Ammon's horn (tissue), 1 donor: ENCODE measurements around the gene MTG2.
"Not testable (repeated sequence)": the region's sequence is repeated elsewhere in the genome, so short reads cannot be mapped to it uniquely, and the experiment has no call there.

Experiments
- DNase-seq: peaks from one replicate; pipeline ENCODE4 v3.0.0-alpha.2; 2016; ENCODE audit warnings: low spot score

MTG2 gene

DNA sequence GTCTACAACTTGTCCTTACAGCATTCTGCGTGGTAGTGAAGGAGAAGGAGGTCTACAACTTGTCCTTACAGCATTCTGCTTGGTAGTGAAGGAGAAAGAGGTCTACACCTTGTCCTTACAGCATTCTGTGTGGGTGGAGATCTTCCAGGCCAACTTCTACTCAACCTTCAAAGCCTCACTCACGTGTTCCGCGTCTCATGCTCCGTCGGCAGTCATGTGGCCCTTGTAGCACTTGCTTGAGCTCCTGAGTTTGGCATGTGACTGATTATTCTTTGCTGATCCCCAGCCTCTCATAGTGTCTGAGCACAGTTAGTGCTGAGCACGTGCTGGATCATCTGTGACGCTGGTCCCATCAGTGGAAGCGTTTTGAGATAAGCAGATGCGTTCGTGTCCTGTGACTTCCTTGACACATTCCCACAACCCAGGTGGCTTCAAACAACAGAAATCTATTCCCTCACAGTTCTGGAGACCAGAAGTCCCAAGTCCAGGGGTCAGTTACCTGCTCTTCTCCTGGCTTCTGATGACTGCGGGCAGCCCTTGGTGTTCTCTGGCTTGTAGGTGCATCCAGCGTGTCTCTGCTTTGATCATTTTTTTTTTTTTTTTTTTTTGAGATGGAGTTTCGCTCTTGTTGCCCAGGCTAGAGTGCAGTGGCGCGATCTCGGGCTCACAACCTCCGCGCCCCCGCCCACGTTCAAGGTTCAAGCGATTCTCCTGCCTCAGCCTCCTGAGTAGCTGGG, 36.6 kb upstream of the MTG2 start:
- DNase-seq = no peak

DNA sequence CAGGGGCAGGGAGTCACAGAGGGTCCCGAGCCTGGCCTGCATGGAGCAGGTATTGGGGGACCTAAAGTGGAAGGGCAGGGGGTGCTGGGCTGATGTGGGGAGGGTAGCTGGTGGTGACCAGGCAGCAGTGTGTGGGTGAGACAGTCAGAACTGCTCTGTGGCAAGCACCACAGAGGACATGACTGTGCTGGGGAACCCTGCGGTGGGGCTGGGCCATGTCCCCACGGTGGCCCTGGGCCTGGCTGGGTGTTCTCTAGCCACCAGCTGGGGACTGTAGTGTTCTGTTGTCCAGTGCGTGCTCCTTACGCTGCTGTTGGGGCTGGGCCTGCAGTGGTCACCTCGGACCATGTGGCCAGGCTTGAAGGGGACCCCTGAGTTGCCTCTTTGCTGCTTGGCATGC, 35.7 kb upstream of the MTG2 start:
- DNase-seq = no peak

DNA sequence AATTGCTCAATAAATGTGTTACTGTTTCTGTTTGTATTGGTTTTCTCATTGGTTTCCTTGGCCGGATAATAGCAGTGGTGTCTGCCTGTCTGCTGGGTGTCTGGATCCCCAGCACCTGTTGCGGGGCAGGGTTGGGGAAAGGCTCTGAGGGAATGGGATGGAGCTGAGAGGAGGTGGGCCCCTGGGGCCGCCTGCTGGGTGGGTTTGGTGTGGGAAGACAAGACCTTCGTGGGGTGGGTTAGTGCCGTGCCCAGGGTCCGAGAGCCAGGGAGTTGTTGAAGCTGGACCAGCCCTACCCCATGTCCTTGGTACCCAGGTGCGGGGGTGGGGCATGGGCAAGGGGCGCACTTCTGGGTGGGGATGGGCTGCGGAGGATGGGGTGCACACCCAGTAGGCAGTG, 35.3 kb upstream of the MTG2 start:
- DNase-seq = no peak

DNA sequence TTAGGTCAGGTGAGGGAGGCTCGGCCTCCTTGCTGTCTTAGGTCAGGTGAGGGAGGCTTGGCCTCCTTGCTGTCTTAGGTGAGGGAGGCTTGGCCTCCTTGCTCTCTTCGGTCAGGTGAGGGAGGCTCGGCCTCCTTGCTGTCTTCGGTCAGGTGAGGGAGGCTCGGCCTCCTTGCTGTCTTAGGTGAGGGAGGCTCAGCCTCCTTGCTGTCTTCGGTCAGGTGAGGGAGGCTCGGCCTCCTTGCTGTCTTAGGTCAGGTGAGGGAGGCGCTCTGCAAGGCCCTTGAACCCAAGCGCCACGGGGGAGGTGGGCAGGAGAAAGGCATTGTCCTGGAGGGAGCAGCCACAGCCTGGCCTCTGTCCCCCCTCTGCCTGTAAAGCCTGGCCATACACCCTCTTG, 34.4 kb upstream of the MTG2 start:
- DNase-seq = not testable (repeated sequence)

DNA sequence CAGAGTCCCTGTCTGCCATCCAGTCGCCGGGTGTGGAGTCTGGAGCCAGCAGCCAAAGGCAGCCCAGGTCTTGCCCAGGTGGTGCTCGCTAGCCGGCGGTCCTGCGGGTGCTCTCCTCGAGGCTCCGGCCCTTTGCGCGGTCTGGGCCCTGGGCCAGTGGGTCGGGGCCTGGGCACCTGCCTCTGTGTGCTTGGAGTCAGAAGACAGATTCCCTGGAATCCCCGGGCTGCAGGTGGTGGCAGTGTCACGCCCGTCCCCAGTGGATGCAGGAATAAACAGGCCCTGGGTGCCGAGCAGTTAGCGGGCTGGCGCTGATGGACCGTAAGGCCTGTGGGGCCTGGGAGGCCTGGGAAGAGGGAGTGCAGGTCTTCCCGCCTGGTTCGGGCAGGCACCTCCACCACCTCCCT, 33.9 kb upstream of the MTG2 start:
- DNase-seq = no peak

DNA sequence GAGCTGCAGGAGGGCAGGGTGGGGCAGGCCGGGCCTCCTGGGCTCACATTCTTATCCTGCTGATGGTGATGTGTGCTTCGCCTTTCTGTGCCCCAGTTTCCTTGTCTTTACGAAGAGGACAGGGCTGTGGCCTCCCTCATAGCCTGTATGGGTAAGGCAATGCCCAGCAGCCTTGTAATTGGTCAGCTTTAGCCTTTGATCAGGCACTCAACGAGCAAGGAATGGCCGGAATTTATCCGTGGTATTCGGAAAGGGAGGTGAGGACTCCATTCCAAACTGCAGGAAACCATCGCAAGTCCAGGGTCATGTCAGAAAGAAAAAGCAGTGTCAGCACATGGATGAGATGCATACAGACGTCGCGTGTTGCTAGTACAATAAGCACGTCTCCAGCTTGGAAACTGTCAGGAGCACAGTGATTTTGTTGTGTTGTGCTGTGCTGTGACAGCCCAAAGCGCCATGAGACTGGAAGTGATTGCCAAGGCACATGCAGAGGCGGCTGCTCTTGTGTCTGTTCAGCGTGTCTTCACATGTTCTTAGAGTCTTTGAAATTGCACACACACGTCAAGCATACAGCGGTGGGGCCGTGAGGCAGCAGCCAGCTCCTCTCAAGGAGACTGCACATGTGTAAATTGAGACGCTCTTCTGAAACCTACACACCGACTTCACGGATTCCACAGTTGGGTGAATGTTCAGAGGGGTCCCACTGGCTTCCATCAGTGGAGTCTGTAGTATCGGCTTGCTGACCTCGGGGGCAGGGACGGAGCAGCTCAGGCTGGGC, 33.1 kb upstream of the MTG2 start:
- DNase-seq = peak; percentile 57

DNA sequence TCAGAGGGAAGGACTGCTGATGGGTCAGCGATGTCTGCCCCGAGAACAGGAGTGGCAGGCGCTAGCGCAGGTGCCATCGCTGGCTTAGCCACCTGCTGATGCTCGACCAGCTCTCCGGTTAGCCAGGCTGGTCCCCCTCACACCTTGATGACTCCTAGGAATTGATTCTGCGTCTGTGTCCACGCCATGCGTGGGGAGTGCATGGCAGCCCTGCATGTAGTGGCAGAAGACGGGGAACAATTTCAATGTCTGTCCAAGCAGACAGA, 32.6 kb upstream of the MTG2 start:
- DNase-seq = no peak

DNA sequence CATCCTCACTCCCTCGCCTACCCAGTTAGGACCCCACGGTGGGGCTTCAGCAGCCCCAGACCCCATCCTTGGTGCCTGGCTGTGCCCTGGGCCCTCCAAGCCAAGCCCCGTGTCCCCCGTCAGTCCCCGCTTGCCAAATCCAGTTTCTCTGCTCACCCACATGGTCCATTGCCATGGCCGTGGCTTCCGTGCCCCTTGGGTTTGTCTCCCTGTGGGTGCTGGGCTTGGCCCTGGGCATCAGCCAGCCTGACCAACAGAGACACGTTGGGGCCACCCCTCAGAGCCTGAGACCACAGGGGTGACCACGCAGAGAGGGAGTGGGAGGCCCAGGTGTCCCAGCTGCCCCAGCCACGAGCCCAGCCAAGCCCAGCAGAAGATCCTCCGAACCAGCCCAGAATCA, 31.6 kb upstream of the MTG2 start:
- no peak for DNase-seq

DNA sequence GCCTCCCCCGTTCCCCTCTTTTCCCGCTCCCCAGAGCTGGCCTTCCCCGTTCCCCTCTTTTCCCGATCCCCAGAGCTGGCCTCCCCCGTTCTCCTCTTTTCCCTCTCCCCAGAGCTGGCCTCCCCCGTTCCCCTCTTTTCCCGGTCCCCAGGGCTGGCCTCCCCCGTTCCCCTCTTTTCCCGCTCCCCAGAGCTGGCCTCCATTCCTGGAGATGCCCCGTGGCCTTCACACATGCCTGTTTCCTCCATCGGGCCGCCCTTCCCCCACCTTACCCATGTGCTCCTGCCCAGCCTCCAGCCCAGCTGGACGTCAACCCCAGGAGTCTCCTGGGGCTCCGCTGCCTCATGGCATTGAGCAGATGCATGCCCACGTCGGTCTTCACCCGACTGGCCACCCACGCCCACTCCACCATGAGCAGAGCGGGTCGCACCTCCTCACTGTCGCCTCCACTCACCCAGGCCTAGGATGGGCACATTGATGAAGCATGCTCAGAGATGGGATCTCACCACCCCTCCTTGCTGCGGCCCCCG, 30.9 kb upstream of the MTG2 start:
- DNase-seq = no peak

DNA sequence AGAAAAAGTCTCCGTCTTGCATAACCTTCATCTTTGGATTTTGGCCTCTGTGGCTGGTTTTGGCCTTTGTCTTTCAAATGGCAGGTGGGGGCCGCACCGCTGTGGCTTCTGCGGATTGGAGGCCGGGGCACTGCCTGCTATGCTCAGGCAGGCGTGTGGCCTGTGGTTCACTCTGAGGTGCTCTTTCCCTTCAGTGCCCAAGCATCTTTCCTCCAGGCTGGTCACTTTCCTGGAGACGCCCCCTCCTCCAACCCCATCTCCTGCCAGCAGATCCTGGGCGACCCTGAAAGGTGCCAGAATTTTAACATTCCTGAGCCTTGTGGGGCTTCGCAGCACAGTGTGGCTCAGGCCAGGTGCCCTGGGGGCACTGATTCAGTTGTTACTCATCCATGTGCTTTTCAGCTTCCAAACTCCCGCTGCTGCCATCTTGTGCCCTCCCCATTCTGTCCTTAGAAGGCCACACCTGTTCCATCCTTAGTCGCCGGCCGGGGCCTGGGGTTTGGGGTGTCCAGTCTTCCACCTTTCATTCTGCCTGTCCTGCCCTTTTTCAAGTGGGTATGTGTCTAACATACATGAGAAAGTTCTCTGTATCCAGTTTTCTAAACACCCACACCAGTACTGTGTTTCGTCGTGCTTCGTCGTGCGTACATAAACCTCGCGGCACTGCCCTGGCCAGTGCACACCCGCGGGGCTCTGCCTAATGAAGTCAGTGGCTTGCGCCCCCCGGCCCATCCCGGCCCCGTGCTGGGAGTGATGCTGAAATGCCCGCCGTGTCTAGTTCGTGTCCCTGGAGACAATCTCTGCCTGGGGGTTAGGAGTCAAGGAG, 27.2 kb upstream of the MTG2 start:
- DNase-seq = no peak

DNA sequence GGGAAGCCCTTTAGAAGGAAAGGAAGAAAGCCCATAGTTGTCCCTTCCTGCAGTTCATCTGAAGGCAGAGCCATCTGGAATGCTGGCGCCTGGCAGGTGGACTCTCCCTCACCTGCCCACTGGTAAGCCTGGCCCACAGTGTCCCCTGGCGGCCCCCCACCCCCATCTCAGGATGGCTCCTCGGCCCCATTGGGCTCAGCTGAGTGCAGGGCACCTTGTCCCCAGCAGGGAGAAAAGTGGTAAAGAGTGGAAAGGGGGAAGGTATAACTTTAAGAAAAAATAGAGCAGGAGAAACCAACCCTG, 26.6 kb upstream of the MTG2 start:
- DNase-seq = no peak

DNA sequence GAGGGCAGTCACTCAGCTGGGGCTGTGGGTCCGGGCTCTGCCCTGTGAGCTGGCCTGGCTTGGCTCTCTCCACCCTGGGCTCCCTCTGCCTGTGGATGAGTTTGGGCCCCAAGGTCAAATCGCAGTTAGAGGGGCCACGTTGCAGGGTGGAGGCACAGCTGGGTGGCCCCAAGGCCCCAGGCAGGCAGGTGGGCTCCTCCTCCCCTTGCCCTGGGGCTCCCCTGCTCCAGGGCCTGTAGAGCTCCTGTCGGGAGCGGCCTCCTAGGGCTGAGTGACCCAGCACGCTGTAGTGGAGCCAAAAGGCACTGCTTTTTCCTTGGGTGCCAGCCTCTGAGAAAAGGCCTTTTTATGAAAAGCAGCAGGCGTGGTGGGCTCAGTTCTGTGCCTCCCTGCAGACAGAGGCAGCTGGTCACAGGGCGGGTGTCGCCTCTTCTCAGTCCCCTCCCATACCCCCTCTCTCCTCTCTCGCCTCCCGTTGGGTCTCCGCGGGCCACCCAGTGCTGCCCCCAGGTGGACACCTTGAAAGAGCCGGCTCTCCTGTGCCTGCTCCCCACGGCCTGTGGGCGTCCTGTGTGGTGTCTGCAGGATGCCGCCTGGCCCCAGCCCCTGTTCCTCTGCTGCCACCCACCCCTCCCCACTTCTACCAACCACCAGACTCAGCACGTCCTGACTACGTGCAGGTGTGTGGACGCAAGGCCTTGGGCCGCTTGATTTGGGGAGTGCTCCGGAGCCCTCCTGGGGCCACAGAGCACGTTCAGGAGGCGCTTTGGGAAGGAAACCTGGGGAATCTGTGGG, 26.0 kb upstream of the MTG2 start:
- peak; percentile 66 for DNase-seq

DNA sequence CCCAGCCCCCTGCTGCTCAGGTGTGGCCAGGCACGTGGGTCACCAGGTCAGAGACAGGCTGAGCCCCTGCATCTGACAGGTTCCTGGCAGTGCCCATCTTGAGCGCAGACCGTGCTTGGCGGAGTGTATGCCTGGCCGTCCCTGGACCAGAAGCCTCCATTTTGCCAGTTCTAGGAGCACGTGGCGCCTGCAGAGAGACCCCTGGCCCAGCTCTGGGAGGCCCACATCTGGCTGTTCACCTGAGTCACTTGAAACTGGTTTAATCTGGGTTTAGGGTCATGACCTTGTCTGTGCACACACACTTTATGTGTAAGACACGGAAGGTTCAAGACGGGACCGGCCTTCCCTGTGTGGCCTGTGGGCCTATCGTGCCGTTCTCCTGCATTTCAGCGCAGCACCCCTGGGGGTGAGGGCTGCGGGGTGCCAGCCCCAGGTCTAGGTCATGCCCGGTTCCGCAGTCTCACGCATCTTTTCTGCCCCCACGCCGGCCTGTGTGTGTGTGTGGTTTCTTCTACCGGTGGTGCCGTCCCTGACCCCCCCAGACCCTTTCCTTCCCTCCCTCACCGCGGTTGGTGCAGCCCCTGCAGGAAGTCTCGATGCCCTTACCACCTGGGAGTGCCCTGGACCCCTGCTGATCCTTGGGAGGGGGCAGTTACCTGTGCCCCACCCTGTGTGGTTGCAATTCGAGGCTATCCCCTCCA, 25.3 kb upstream of the MTG2 start:
- DNase-seq = no peak

DNA sequence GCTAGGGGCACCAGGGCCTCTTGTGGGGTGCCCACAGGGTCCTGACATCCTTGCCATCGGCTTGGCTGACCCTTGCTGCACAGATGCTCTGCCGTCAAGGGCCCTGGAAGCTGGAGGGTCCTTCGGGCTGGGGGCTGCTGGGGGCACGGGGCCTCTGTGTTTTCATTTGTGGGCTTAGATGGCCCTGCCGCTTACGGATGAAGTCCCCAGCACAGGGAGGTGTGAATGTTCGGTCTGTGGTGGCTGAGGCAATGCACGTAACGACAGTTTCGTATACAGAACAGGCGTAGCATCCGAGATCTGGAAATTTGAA, 24.8 kb upstream of the MTG2 start:
- DNase-seq = no peak

DNA sequence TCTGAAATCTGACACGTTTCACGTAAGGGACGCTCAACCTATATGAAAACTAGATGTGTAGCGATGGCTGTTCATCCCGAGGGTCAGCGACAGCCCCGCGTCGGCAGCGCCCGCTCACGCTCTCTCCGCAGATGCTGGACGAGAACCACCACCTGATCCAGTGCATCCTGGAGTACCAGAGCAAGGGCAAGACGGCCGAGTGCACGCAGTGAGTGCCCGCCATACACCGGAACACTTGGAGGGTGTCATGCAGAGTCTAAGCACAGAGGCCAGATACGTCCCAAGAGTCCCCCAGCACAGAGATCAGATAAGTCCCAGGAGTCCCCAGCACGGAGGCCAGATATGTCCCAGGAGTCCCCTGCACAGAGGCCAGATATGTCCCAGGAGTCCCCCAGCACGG, 24.3 kb upstream of the MTG2 start:
- no peak for DNase-seq

DNA sequence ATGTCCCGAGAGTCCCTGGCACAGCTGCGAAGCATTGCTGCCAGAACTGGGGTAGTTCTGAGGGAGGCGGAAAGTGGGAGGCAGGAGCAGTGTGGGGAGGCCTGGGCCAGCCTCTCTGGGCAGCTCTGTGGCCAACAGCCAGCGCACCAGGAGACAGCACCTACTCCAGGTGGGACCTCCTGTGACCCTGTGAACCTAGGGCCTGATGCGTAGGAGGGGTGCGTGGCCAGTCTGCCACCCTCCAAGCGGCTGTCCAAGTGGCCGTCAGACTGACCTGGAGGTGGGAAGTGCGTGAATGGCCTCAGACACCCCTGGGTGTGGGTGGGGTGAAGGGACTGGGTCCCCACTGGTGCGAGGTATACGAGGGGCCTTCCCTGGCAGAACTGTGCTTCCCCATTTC, 23.8 kb upstream of the MTG2 start:
- DNase-seq = no peak

DNA sequence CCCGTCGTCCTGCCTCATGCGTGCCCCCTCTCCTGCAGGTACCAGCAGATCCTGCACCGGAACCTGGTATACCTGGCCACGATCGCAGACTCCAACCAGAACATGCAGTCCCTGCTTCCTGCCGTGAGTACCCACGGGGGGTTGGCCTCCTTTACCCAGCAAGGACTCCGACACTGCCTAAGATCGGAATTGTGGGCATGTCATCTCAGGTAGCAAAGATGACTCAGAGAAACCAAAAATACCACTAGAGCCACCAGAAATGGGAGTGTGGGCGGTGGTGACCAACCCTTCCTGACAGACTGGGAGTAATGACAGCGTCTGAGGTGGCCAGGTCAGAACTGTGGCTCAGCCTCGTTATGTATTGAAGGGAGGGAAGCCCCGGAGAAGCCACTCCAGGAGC, 23.0 kb upstream of the MTG2 start:
- DNase-seq = no peak

DNA sequence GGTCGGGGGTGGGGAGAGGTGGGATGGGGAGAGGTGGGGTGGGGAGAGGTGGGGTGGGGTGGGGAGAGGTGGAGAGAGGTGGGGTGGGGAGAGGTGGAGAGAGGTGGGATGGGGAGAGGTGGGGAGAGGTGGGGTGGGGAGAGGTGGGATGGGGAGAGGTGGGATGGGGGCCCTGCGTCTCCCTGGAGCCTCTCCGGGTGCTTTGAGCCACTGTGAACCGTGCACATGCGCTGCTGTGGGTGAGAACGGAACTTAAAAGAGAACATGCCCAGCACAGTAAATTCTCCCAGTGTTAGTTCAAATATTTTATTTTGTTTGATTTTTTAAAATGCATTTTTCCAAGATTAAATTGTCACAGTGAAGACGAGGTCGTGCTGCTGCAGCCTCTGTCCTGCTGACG, 22.6 kb upstream of the MTG2 start:
- no peak for DNase-seq

DNA sequence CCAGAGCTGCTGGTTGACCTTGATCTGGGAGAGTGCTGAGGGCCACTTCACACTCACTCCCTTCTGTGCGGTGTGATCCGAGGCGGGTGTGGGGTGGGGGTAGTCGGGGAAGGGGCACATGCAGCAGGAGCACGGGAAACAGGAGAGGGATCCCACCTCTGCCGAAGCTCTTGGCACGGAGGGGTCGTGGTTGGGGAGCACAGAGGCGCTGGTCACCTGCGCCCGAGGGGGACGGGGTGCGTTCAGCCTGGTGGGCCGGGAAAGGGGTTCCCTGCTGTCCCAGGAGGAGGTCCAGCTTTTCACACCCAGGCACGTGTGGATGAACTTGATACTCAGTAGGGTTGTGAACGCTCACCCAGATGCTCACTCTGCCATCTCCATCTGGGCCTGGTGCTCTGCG, 22.0 kb upstream of the MTG2 start:
- DNase-seq = no peak

DNA sequence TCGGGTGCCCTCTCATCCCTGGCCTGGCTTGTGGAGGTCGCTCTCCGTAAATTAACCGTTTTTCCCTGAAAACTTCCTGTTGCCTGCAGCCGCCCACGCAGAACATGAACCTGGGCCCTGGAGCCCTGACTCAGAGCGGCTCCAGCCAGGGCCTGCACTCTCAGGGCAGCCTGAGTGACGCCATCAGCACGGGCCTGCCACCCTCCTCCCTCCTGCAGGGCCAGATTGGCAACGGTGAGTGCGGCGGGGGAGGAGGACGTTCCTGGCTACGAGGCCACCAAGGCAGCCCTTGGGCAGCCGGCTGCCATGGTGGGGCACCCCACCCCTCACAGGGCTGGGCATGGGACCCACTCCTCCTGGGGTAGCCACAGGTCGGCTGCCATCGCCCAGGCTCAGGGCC, 21.5 kb upstream of the MTG2 start:
- DNase-seq = no peak

DNA sequence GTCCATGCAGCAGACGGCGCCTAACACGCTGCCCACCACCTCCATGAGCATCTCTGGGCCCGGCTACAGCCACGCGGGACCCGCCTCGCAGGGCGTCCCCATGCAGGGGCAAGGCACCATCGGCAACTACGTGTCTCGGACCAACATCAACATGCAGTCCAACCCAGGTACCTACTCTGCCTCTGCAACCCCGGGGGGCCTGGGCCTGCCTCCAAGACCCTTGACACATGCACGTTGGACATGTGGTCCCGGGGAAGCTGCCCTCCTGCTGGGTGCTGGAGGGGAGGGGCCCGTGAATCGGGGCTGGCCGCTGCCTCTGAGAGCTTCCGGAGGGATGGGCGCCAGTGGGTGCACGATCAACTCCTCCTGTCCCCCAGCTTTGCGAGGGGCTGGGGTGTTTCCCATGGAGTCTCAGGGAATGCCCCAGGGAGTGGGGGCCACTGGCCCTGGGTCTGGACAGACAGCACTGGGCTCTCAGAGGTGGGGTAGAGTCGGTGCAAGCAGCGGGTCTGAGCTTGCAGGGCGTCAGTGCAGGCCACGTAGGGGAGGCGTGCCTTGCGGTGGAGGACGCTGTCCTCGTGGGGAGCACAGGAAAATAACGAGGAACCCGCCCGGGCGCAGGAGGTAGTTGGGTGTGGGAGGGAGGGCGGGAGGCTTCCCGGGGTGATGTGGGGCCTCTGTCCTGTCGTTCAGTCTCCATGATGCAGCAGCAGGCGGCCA, 19.9 kb upstream of the MTG2 start:
- DNase-seq = no peak
